Left lung (tissue), 14 donors: ENCODE results near the gene RRM1. TPM values are rescaled to one million over a fixed set of nuclear protein-coding genes. Genes with fewer than 3 reads are reported as not detected.

ENCODE experiments used
- ATAC-seq: fragments of 200-7000 bp; cut with Tn5 transposase; one replicate; pipeline ENCODE4 v1.9.1; 2020; ENCODE audit warnings: moderate library complexity
- DNase-seq, 4 donors: peaks; one replicate each; pipeline ENCODE4 v3.0.0-alpha.2; 2013 to 2020
- H3K27ac ChIP-seq, 2 donors: fragments of 200-600 bp; sonication (generic) in 1 of 2; one replicate each; pipeline versions ENCODE4 v1.5.0 to v1.8.0; 2020 to 2021
- H3K27me3 ChIP-seq, 2 donors: fragments of 200-600 bp; sonication (generic) in 1 of 2; one replicate each; pipeline versions ENCODE4 v1.5.0 to v1.8.0; 2020 to 2021
- H3K36me3 ChIP-seq, 2 donors: fragments of 200-600 bp; sonication (generic) in 1 of 2; one replicate each; pipeline versions ENCODE4 v1.5.0 to v1.8.0; 2020 to 2021
- H3K4me1 ChIP-seq, 2 donors: fragments of 200-600 bp; one replicate each; pipeline ENCODE4 v1.8.0; 2021
- H3K4me3 ChIP-seq, 2 donors: fragments of 200-600 bp; sonication (generic) in 1 of 2; one replicate each; pipeline versions ENCODE4 v1.5.0 to v1.8.0; 2020 to 2021; ENCODE audit warnings: mild to moderate bottlenecking in 1 of 2
- H3K9me3 ChIP-seq, 2 donors: fragments of 200-600 bp; sonication (generic) in 1 of 2; one replicate each; pipeline versions ENCODE4 v1.5.0 to v1.8.0; 2020 to 2021
- CTCF ChIP-seq, 2 donors: fragments of 200-600 bp; sonication (generic) in 1 of 2; IDR thresholded peaks; one replicate each; pipeline versions ENCODE4 v1.5.0 to v1.8.0; 2021; ENCODE audit warnings: antibody characterized with exemption in 2 of 2
- intact Hi-C, 2 donors: fragments of 100-400 bp; cut with DNase I; formaldehyde crosslinking; loops; one replicate each; pipeline versions ENCODE4 v1.11.2 to v1.14.2; 2022
- long read RNA-seq, 12 donors: library from polyadenylated mRNA in 2 of 12; unstranded in 2 of 12; transcript quantifications; one replicate each; pipeline ENCODE4 v2.0.0 and lab custom pipeline, GENCODE V29; 2019 to 2026
- polyA plus RNA-seq, 6 donors: library from polyadenylated mRNA; unstranded; fragments of 120-200 nt; gene quantifications; one replicate each; pipeline ENCODE4 v1.2.1, GENCODE V29; 2013; ENCODE audit not compliant: insufficient read length in 6 of 6
- total RNA-seq, 2 donors: library from RNA; stranded (reverse); fragmentation: NEBNext Ultra II Directional; extraction: Animal tissue kit (Norgen Biotek cat#: 25700); gene quantifications; one replicate each; pipeline ENCODE4 v1.2.1, GENCODE V29; 2021
- donor health status: DM: no; HTN: yes; CAD: no.
- donor health status: DM: no; HTN: no; CAD: no.

Gene RRM1
- total RNA-seq (10 to 100 TPM; 46.0 to 51.8 TPM), polyA plus RNA-seq (10 to 100 TPM; 53.5 to 93.8 (median 70.9) TPM)
- long read RNA-seq, donor 1, transcript RRM1-201 (19 exons, 3,076 nt), result major isoform, 14 of 43 reads
- long read RNA-seq, donor 1, partial matches to known transcripts, result 29 of 43 reads
- long read RNA-seq, donor 1, other reads (novel, unspliced or antisense), result 0 of 43 reads
- long read RNA-seq, donor 2, transcript RRM1-201 (19 exons, 3,076 nt), result major isoform, 9 of 75 reads
- long read RNA-seq, donor 2, partial matches to known transcripts, result 66 of 75 reads
- long read RNA-seq, donor 2, other reads (novel, unspliced or antisense), result 0 of 75 reads
- long read RNA-seq, donor 3, transcript RRM1-201 (19 exons, 3,076 nt), result major isoform, 20 of 43 reads
- long read RNA-seq, donor 3, partial matches to known transcripts, result 23 of 43 reads
- long read RNA-seq, donor 3, other reads (novel, unspliced or antisense), result 0 of 43 reads
- long read RNA-seq, donor 4, transcript RRM1-201 (19 exons, 3,076 nt), result major isoform, 5 of 10 reads
- long read RNA-seq, donor 4, partial matches to known transcripts, result 2 of 10 reads
- long read RNA-seq, donor 4, other reads (novel, unspliced or antisense), result 2 of 10 reads
- long read RNA-seq, donor 5, transcript RRM1-201 (19 exons, 3,076 nt), result major isoform, 9 of 23 reads
- long read RNA-seq, donor 5, partial matches to known transcripts, result 12 of 23 reads
- long read RNA-seq, donor 5, other reads (novel, unspliced or antisense), result 0 of 23 reads
- long read RNA-seq, donor 6, transcript RRM1-201 (19 exons, 3,076 nt), result major isoform, 13 of 29 reads
- long read RNA-seq, donor 6, partial matches to known transcripts, result 16 of 29 reads
- long read RNA-seq, donor 6, other reads (novel, unspliced or antisense), result 0 of 29 reads
- long read RNA-seq, donor 7, transcript RRM1-201 (19 exons, 3,076 nt), result major isoform, 10 of 30 reads
- long read RNA-seq, donor 7, partial matches to known transcripts, result 20 of 30 reads
- long read RNA-seq, donor 7, other reads (novel, unspliced or antisense), result 0 of 30 reads
- long read RNA-seq, donor 8, transcript RRM1-201 (19 exons, 3,076 nt), result major isoform, 7 of 28 reads
- long read RNA-seq, donor 8, partial matches to known transcripts, result 21 of 28 reads
- long read RNA-seq, donor 8, other reads (novel, unspliced or antisense), result 0 of 28 reads
- long read RNA-seq, donor 9, result 0 reads
- long read RNA-seq, donor 10, partial matches to known transcripts, result 0 of 1 reads
- long read RNA-seq, donor 10, other reads (novel, unspliced or antisense), result 0 of 1 reads
- long read RNA-seq, donor 11, transcript RRM1-201 (19 exons, 3,076 nt), result major isoform, 10 of 50 reads
- long read RNA-seq, donor 11, partial matches to known transcripts, result 40 of 50 reads
- long read RNA-seq, donor 11, other reads (novel, unspliced or antisense), result 0 of 50 reads
- long read RNA-seq, donor 12, transcript RRM1-201 (19 exons, 3,076 nt), result major isoform, 12 of 27 reads
- long read RNA-seq, donor 12, partial matches to known transcripts, result 15 of 27 reads
- long read RNA-seq, donor 12, other reads (novel, unspliced or antisense), result 0 of 27 reads

- intact Hi-C loops, result no loop called here
- Histone ChIP-seq H3K4me1 (peaks cover 0 to 29% of the 10 kb centered on the region in 2 donors), H3K9me3 (no peaks in the 10 kb centered on the region), H3K36me3 (peaks cover 0 to 9% of the 10 kb centered on the region in 2 donors), H3K27me3 (no peaks in the 10 kb centered on the region), H3K4me3 (peak within 1 kb of the TSS; percentile 75 to 84), H3K27ac (peak within 1 kb of the TSS; percentile 92 to 94)
- ATAC-seq (peak; percentile 98), DNase-seq (peak; percentile 95 to 98 (median 96))
- no peak for TF ChIP-seq CTCF (IDR thresholded peaks at IDR 0.05)
Measured at GRCh38 chr11:4094348-4095291, at the start of gene RRM1. TSS of gene RRM1 (plus strand) at chr11:4094799. CDS start at chr11:4095013, 214 bp downstream.

DNA sequence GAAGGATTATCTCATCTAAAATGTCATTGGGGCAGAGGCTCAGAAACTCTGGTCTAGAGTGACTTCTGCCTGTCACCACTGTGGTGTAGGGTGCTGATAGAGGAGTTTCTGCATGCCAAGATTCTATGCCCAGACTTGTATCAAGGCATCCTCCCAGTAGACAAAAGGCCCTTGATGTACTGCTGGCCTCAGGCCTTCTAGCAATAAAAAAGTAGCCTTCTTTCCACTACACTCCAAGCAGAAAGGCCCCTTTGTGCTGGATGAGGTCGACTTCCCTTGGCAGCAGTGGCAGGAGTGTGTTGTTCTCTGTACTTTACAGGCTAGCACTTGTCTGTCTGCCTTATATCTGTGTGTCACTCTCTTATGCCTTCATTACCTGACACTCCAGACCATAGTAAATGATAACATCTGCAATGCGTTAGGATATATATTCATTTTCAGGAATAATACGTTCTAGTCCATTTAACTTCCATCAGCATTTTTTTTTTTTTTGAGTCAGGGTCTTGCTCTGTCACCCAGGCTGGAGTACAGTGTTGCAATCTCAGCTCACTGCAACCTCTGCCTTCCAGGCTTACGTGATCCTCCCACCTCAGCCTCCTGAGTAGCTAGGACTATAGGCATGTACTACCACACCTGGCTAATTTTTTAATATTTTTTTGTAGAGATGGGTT, 49.5 kb upstream of the RRM1 start:
- TF ChIP-seq CTCF (IDR thresholded peaks at IDR 0.05), result no peak
- intact Hi-C loops, result no loop called here
- DNase-seq (no peak), ATAC-seq (no peak)
- H3K4me1 ChIP-seq, result peaks cover 0 to 3% of the 10 kb centered on the region in 2 donors
- no peak overlapping the region for H3K27ac ChIP-seq
- H3K9me3 ChIP-seq, result no peaks in the 10 kb centered on the region
- H3K4me3 ChIP-seq, result no peak overlapping the region
- no peaks in the 10 kb centered on the region for H3K36me3 ChIP-seq
- no peaks in the 10 kb centered on the region for H3K27me3 ChIP-seq

- intact Hi-C loops, result no loop called here
- Histone ChIP-seq H3K4me3 (no peak overlapping the region), H3K36me3 (no peaks in the 10 kb centered on the region), H3K27me3 (no peaks in the 10 kb centered on the region), H3K9me3 (no peaks in the 10 kb centered on the region), H3K27ac (no peak overlapping the region), H3K4me1 (peaks cover 0 to 8% of the 10 kb centered on the region in 2 donors)
- DNase-seq (no peak), ATAC-seq (no peak)
- no peak for TF ChIP-seq CTCF (IDR thresholded peaks at IDR 0.05)
Measured at GRCh38 chr11:4048340-4048739, 46.3 kb upstream of the RRM1 start.

GRCh38 chr11:4049006-4049405, 45.6 kb upstream of the RRM1 start:
- Histone ChIP-seq H3K36me3 (no peaks in the 10 kb centered on the region), H3K4me1 (peaks cover 0 to 8% of the 10 kb centered on the region in 2 donors), H3K27me3 (no peaks in the 10 kb centered on the region), H3K4me3 (no peak overlapping the region), H3K9me3 (no peaks in the 10 kb centered on the region), H3K27ac (no peak overlapping the region)
- intact Hi-C loops, result no loop called here
- DNase-seq, result no peak
- ATAC-seq, result no peak
- no peak for TF ChIP-seq CTCF (IDR thresholded peaks at IDR 0.05)
